ENCODE measurements around the gene PLEKHM1. TPM values are rescaled to one million over a fixed set of nuclear protein-coding genes. Genes with fewer than 3 reads are reported as not detected.

PLEKHM1 gene
- total RNA-seq, 2 experiments from 2014 or later = 108 to 118 TPM

GRCh38 chr17:45391918-45392317 lies 98.6 kb downstream of the PLEKHM1 start:
- TF ChIP-seq, protein P1, sequence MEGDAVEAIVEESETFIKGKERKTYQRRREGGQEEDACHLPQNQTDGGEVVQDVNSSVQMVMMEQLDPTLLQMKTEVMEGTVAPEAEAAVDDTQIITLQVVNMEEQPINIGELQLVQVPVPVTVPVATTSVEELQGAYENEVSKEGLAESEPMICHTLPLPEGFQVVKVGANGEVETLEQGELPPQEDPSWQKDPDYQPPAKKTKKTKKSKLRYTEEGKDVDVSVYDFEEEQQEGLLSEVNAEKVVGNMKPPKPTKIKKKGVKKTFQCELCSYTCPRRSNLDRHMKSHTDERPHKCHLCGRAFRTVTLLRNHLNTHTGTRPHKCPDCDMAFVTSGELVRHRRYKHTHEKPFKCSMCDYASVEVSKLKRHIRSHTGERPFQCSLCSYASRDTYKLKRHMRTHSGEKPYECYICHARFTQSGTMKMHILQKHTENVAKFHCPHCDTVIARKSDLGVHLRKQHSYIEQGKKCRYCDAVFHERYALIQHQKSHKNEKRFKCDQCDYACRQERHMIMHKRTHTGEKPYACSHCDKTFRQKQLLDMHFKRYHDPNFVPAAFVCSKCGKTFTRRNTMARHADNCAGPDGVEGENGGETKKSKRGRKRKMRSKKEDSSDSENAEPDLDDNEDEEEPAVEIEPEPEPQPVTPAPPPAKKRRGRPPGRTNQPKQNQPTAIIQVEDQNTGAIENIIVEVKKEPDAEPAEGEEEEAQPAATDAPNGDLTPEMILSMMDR (IDR thresholded peaks at IDR 0.05) = no peak
- no peaks in the 10 kb centered on the region for H3K27me3 ChIP-seq (ENCODE audit: control insufficient read depth in 1 of 2, insufficient read depth in 2 of 2, low read length in 2 of 2)
- H3K27ac Mint-ChIP-seq = peak overlapping the region; percentile 52
- H3K36me3 ChIP-seq (ENCODE audit: insufficient read depth, low read length) = peaks cover 31% of the 10 kb centered on the region
- ChIA-PET CTCF (interaction anchor here (0.7 to 1.4 kb wide), 3 partner anchors 66 to 1053 kb away, joined by 3 read pairs; no protein-coding TSS in a partner anchor), POLR2A (no interaction called here)
- no peak for ATAC-seq (ENCODE audit: poor library complexity)
- intact Hi-C loops (cut with DNase I, micrococcal nuclease) = no loop called here
- H3K4me1 Mint-ChIP-seq (ENCODE audit: low read depth) = peaks cover 7% of the 10 kb centered on the region
- no peak overlapping the region for H3K4me3 ChIP-seq (ENCODE audit: low read length)
- peaks cover 5% of the 10 kb centered on the region for H3K27me3 Mint-ChIP-seq
- H3K36me3 Mint-ChIP-seq (ENCODE audit: low read depth) = peaks cover 18% of the 10 kb centered on the region
- H3K4me1 ChIP-seq (ENCODE audit: insufficient read depth, low read length) = peaks cover 7% of the 10 kb centered on the region
- no peaks in the 10 kb centered on the region for H3K9me3 ChIP-seq (ENCODE audit: control insufficient read depth in 1 of 2, insufficient read depth in 1 of 2, low read length in 2 of 2)
- H3K9me3 Mint-ChIP-seq = no peaks in the 10 kb centered on the region
- H3K27ac ChIP-seq (ENCODE audit: low read depth in 1 of 2, low read length in 2 of 2) = no peak overlapping the region
- DNase-seq = no peak
- no peak overlapping the region for H3K4me3 Mint-ChIP-seq

DNA sequence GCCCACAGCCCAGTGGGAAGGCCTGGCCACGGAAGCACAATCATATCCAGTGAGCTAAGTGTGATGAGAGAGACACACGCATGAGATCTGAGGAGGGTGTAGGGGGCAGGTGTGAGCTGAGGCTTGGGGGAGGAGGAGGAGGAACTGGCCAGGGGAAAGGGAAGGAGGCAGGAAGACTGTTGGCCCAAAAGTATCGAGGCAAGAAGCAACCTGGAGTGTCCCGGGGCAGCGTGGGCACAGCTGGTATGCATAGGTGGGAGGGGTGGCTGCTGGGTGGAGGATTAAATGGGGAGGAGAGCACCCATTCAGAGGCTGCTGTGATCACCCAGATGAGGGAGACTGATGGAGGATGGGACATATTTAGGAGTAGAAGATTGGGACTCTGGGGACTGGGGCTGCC lies 99.2 kb downstream of the PLEKHM1 start:
- no peak overlapping the region for H3K4me3 ChIP-seq (ENCODE audit: low read length)
- H3K9me3 ChIP-seq (ENCODE audit: control insufficient read depth in 1 of 2, insufficient read depth in 1 of 2, low read length in 2 of 2) = no peaks in the 10 kb centered on the region
- peaks cover 25% of the 10 kb centered on the region for H3K36me3 ChIP-seq (ENCODE audit: insufficient read depth, low read length)
- H3K4me1 ChIP-seq (ENCODE audit: insufficient read depth, low read length) = peaks cover 7% of the 10 kb centered on the region
- ChIA-PET CTCF (interaction anchor here (1.4 kb wide), 1 partner anchor 114 kb away, joined by 3 read pairs; no protein-coding TSS in a partner anchor), POLR2A (no interaction called here)
- Mint-ChIP-seq H3K36me3 (ENCODE audit: low read depth) (peaks cover 15% of the 10 kb centered on the region), H3K27me3 (peaks cover 5% of the 10 kb centered on the region), H3K27ac (peak overlapping the region; percentile 52), H3K9me3 (no peaks in the 10 kb centered on the region), H3K4me3 (no peak overlapping the region), H3K4me1 (ENCODE audit: low read depth) (peaks cover 7% of the 10 kb centered on the region)
- ATAC-seq (ENCODE audit: poor library complexity) (no peak), DNase-seq (no peak)
- TF ChIP-seq, protein P1 (IDR thresholded peaks at IDR 0.05) = no peak
- intact Hi-C loops (cut with DNase I, micrococcal nuclease) = no loop called here
- no peak overlapping the region for H3K27ac ChIP-seq (ENCODE audit: low read depth in 1 of 2, low read length in 2 of 2)
- no peaks in the 10 kb centered on the region for H3K27me3 ChIP-seq (ENCODE audit: control insufficient read depth in 1 of 2, insufficient read depth in 2 of 2, low read length in 2 of 2)

- H3K36me3 ChIP-seq (ENCODE audit: insufficient read depth, low read length) = peaks cover 7% of the 10 kb centered on the region
- H3K36me3 Mint-ChIP-seq (ENCODE audit: low read depth) = peaks cover under 1% of the 10 kb centered on the region
- no peak overlapping the region for H3K27ac Mint-ChIP-seq
- no peaks in the 10 kb centered on the region for H3K9me3 ChIP-seq (ENCODE audit: control insufficient read depth in 1 of 2, insufficient read depth in 1 of 2, low read length in 2 of 2)
- H3K4me1 Mint-ChIP-seq (ENCODE audit: low read depth) = peaks cover 11% of the 10 kb centered on the region
- ChIA-PET POLR2A (interaction anchor here (1.0 to 1.4 kb wide), 3 partner anchors 72 to 158 kb away, joined by 3 to 5 read pairs (median 3); partner anchors contain the start of gene MAP3K14), CTCF (interaction anchor here (0.7 kb wide), 2 partner anchors 39 to 112 kb away, joined by 3 to 4 read pairs; no protein-coding TSS in a partner anchor)
- TF ChIP-seq, protein P1 (IDR thresholded peaks at IDR 0.05) = no peak
- ATAC-seq (ENCODE audit: poor library complexity) = no peak
- intact Hi-C loops (cut with DNase I, micrococcal nuclease) = loop anchor here (5.0 kb wide), 1 partner anchor 72 kb away; the partner anchor contains the start of gene MAP3K14 (in 2 of the 2)
- DNase-seq = no peak
- peaks cover 12% of the 10 kb centered on the region for H3K27me3 Mint-ChIP-seq
- H3K27me3 ChIP-seq (ENCODE audit: control insufficient read depth in 1 of 2, insufficient read depth in 2 of 2, low read length in 2 of 2) = no peaks in the 10 kb centered on the region
- no peak overlapping the region for H3K4me3 ChIP-seq (ENCODE audit: low read length)
- peaks cover 10% of the 10 kb centered on the region for H3K4me1 ChIP-seq (ENCODE audit: insufficient read depth, low read length)
- no peaks in the 10 kb centered on the region for H3K9me3 Mint-ChIP-seq
- no peak overlapping the region for H3K4me3 Mint-ChIP-seq
- H3K27ac ChIP-seq (ENCODE audit: low read depth in 1 of 2, low read length in 2 of 2) = no peak overlapping the region
Measured at GRCh38 chr17:45389354-45389753, 101.2 kb downstream of the PLEKHM1 start.
